B cell (primary cell): ENCODE results near the gene WDR45. TPM values are rescaled to one million over a fixed set of nuclear protein-coding genes. Genes with fewer than 3 reads are reported as not detected.

Source experiments
- ATAC-seq: fragments of 200-7000 bp; cut with Tn5 transposase; one replicate; pipeline ENCODE4 v1.10.0; 2021; ENCODE audit warnings: low read depth, mild to moderate bottlenecking, moderate number of reproducible peaks, moderate library complexity
- CTCF ChIA-PET: fragments of 350-600 bp; sonication (Branson Sonifier 250); formaldehyde crosslinking; loops from one replicate; lab custom pipeline; 2021; ENCODE audit warnings: antibody characterized with exemption, inconsistent platforms; lab: Charles Lee
- POLR2A ChIA-PET: fragments of 350-600 bp; sonication (Branson Sonifier 250); formaldehyde crosslinking; loops from one replicate; lab custom pipeline; 2021; ENCODE audit warnings: antibody characterized with exemption; lab: Charles Lee
- DNase-seq: peaks from one replicate; pipeline ENCODE4 v3.0.0; 2013
- H2AFZ ChIP-seq: 2 replicates; pipeline ENCODE4 v1.6.1; 2012; ENCODE audit warnings: mild to moderate bottlenecking, low read depth, low read length; ENCODE audit not compliant: insufficient read depth, poor library complexity, severe bottlenecking
- H3K27ac ChIP-seq, 2 donors: 1 replicate in 1 of 2; 2 replicates in 1 of 2; pipeline ENCODE4 v1.5.1; 2012 to 2013; ENCODE audit warnings: low read length in 2 of 2, mild to moderate bottlenecking in 2 of 2, moderate library complexity in 1 of 2
- H3K27me3 ChIP-seq, 4 experiments: fragments of 200-600 bp in 1 of 4; sonication (generic) in 1 of 4; replicated peaks in 1 of 4; 1 replicate in 2 of 4; 2 replicates in 2 of 4; pipeline versions ENCODE4 v1.6.1 to v1.7.0; 2013 to 2016; ENCODE audit warnings: low read length in 3 of 4, mild to moderate bottlenecking in 2 of 4, mixed read lengths in 1 of 4, moderate library complexity in 1 of 4; ENCODE audit not compliant: insufficient read depth in 4 of 4, control insufficient read depth in 3 of 4; ENCODE audit errors: control extremely low read depth in 1 of 4
- H3K36me3 ChIP-seq, 2 experiments: replicated peaks in 1 of 2; 1 replicate in 1 of 2; 2 replicates in 1 of 2; pipeline versions ENCODE4 v1.6.1 to v1.7.1; 2013; ENCODE audit warnings: low read length in 1 of 2; ENCODE audit not compliant: insufficient read depth in 2 of 2, control insufficient read depth in 1 of 2; ENCODE audit errors: control extremely low read depth in 1 of 2, extremely low read depth in 1 of 2
- H3K4me1 ChIP-seq, 2 donors: fragments of 200-600 bp in 1 of 2; sonication (generic) in 1 of 2; 1 replicate in 1 of 2; 2 replicates in 1 of 2; pipeline versions ENCODE4 v1.5.1 to v1.6.1; 2013 to 2017; ENCODE audit warnings: low read length in 2 of 2; ENCODE audit not compliant: control insufficient read depth in 2 of 2, insufficient read depth in 2 of 2
- H3K4me2 ChIP-seq: replicated peaks from 2 replicates; pipeline ENCODE3; 2012; ENCODE audit warnings: mild to moderate bottlenecking, low read depth, low read length; ENCODE audit not compliant: poor library complexity, severe bottlenecking
- H3K4me3 ChIP-seq, 5 experiments: fragments of 200-600 bp in 1 of 5; sonication (generic) in 1 of 5; 1 replicate in 3 of 5; 2 replicates in 2 of 5; pipeline versions ENCODE4 v1.5.1 to v1.7.0; 2011 to 2016; ENCODE audit warnings: low read length in 4 of 5, mild to moderate bottlenecking in 4 of 5, low read depth in 2 of 5, control low read depth in 1 of 5, moderate library complexity in 1 of 5; ENCODE audit not compliant: insufficient read depth in 1 of 5; ENCODE audit errors: control extremely low read depth in 1 of 5, extremely low read depth in 1 of 5
- H3K79me2 ChIP-seq: fragments of 200-600 bp; sonication (generic); one replicate; pipeline ENCODE4 v1.6.0; 2016; ENCODE audit warnings: low read length; ENCODE audit not compliant: control insufficient read depth, insufficient read depth
- H3K9ac ChIP-seq: fragments of 200-600 bp; sonication (generic); 2 replicates; pipeline ENCODE4 v1.6.1; 2017; ENCODE audit warnings: mild to moderate bottlenecking, low read length, moderate library complexity
- H3K9me3 ChIP-seq, 3 donors: one replicate each; pipeline versions ENCODE4 v1.6.1 to v1.7.1; 2013; ENCODE audit warnings: low read length in 2 of 3; ENCODE audit not compliant: control insufficient read depth in 2 of 3, insufficient read depth in 1 of 3; ENCODE audit errors: control extremely low read depth in 1 of 3
- H4K20me1 ChIP-seq: 2 replicates; pipeline ENCODE4 v1.6.0; 2012; ENCODE audit warnings: mild to moderate bottlenecking, low read length; ENCODE audit not compliant: insufficient read depth, control insufficient read depth, poor library complexity, severe bottlenecking
- H3K27ac Mint-ChIP-seq: one replicate; pipeline ENCODE4 v1.8.0; 2021; ENCODE audit warnings: mixed read lengths
- H3K27me3 Mint-ChIP-seq: one replicate; pipeline ENCODE4 v1.8.0; 2021; ENCODE audit warnings: mixed read lengths
- H3K4me1 Mint-ChIP-seq: one replicate; pipeline ENCODE4 v1.8.0; 2021; ENCODE audit warnings: mixed read lengths
- H3K4me3 Mint-ChIP-seq: one replicate; pipeline ENCODE4 v1.8.0; 2021; ENCODE audit warnings: mixed read lengths
- H3K9me3 Mint-ChIP-seq: one replicate; pipeline ENCODE4 v1.8.0; 2022; ENCODE audit warnings: mixed read lengths; ENCODE audit not compliant: insufficient read depth
- CTCF ChIP-seq: fragments of 200-600 bp; IDR thresholded peaks from one replicate; pipeline ENCODE4 v1.8.0; 2022; ENCODE audit warnings: antibody characterized with exemption, mild to moderate bottlenecking
- EZH2 ChIP-seq: IDR thresholded peaks from 2 replicates; pipeline ENCODE4 v1.6.1; 2012; ENCODE audit warnings: borderline replicate concordance, low read depth, mild to moderate bottlenecking, moderate library complexity, low read length; ENCODE audit not compliant: insufficient read depth, poor library complexity, severe bottlenecking
- WGBS: methylation state at CpG from one replicate; pipeline ENCODE4 v1.1.5; 2013; ENCODE audit warnings: missing lambda C conversion rate; ENCODE audit not compliant: insufficient coverage; 5-methylcytosine and 5-hydroxymethylcytosine counted together
- intact Hi-C: fragments of 100-400 bp; cut with micrococcal nuclease; formaldehyde crosslinking; loops from one replicate; pipeline ENCODE4 v1.10.0; 2022
- polyA plus RNA-seq: library from polyadenylated mRNA; depleted of rRNA; stranded (reverse); fragments of >200 nt; gene quantifications from 2 replicates; pipeline ENCODE4 v1.2.3, GENCODE V29; 2012
- total RNA-seq, 2 donors: library from RNA; stranded (reverse); fragments of 120-200 nt in 1 of 2; gene quantifications; 1 replicate in 1 of 2; 2 replicates in 1 of 2; pipeline versions ENCODE4 v1.2.3 to v1.2.4, GENCODE V29; 2013 to 2022

WDR45 gene
- total and polyA plus RNA-seq, 2 donors (not counting 1 experiment from before 2014, with no cell fraction given), result 100 to 153 TPM

GRCh38 chrX:49061916-49062315 lies 17.8 kb downstream of the WDR45 start:
- no peak for TF ChIP-seq EZH2
- no peak for TF ChIP-seq CTCF
- Mint-ChIP-seq H3K27me3 (no peaks in the 10 kb centered on the region), H3K27ac (no peak overlapping the region), H3K4me1 (no peaks in the 10 kb centered on the region), H3K9me3 (no peaks in the 10 kb centered on the region), H3K4me3 (no peak overlapping the region)
- Histone ChIP-seq H3K9me3 (no peaks in the 10 kb centered on the region), H3K27me3 (no peaks in the 10 kb centered on the region), H3K4me3 (no peak overlapping the region), H3K27ac (no peak overlapping the region), H2AFZ (no peak overlapping the region), H3K79me2 (no peaks in the 10 kb centered on the region), H3K4me1 (no peaks in the 10 kb centered on the region), H3K9ac (no peak overlapping the region), H4K20me1 (no peaks in the 10 kb centered on the region), H3K4me2 (no peak overlapping the region), H3K36me3 (peaks cover 0 to 4% of the 10 kb centered on the region in 2 experiments)
- ChIA-PET POLR2A (no interaction called here), CTCF (no interaction called here)
- ATAC-seq, result no peak
- WGBS, result 98% methylated on average over 7 of the region's 10 CpGs
- DNase-seq, result no peak
- intact Hi-C loops, result no loop called here

GRCh38 chrX:49061490-49061889 lies 18.2 kb downstream of the WDR45 start:
- no peaks in the 10 kb centered on the region for H3K9me3 ChIP-seq
- Mint-ChIP-seq H3K4me1 (no peaks in the 10 kb centered on the region), H3K27ac (no peak overlapping the region), H3K9me3 (no peaks in the 10 kb centered on the region), H3K4me3 (no peak overlapping the region), H3K27me3 (no peaks in the 10 kb centered on the region)
- CTCF ChIA-PET, result no interaction called here
- peaks cover 0 to 4% of the 10 kb centered on the region in 2 experiments for H3K36me3 ChIP-seq
- POLR2A ChIA-PET, result no interaction called here
- intact Hi-C loops, result no loop called here
- H3K27me3 ChIP-seq, result no peaks in the 10 kb centered on the region
- DNase-seq (no peak), ATAC-seq (no peak)
- no peaks in the 10 kb centered on the region for H4K20me1 ChIP-seq
- H3K79me2 ChIP-seq, result no peaks in the 10 kb centered on the region
- 100% methylated on average over 2 of the region's 7 CpGs for WGBS
- no peak overlapping the region for H3K4me2 ChIP-seq
- H3K27ac ChIP-seq, result no peak overlapping the region
- no peaks in the 10 kb centered on the region for H3K4me1 ChIP-seq
- TF ChIP-seq CTCF (no peak), EZH2 (no peak)
- H2AFZ ChIP-seq, result no peak overlapping the region
- no peak overlapping the region for H3K9ac ChIP-seq
- H3K4me3 ChIP-seq, result no peak overlapping the region
